GM21786 (cell line): ENCODE data around the gene SORBS1.

Experiments
- ATAC-seq: cut with Tn5 transposase; IDR thresholded peaks from one replicate; pipeline ENCODE4 v1.9.1; 2021; ENCODE audit not compliant: unreplicated experiment

Gene SORBS1

DNA sequence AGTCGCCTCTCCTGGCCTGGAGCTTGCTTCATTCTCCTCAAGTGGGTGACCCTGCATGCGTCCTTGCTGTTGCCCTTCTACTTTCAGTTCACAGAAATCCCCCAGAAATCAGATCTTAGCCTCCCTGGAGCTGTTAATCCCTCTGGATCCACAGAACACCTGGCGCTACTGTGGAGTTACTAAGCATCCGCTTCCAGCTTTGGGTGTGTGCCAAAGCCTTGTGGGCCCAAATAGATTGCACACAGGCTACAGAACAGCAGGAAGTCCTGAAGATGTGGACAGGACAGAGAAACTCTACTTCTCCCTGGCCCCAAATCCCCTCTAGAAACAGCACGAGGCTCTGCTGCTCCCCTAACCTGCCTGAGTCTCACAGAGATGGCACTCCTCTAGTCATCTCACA is 233.8 kb downstream of the SORBS1 start:
- ATAC-seq = no peak

DNA sequence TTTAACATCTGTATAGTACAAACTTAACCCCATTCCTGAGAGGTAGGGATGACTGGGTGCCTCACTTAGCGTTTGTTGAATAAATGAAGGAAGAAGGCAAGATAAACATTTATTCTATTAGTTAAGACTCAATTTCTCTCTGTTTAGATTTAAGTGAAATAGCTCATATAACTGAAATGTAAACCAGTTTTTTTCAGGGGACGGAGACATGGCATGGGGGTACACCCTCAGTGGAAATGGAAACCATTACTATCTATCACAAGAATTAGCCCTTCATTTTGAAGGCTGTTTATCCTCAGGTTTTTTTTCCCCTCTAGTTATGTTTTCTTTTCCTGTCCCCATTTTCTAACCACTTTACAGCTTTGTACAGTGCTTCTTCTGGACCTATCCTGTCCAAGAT is 234.8 kb downstream of the SORBS1 start:
- no peak for ATAC-seq

DNA sequence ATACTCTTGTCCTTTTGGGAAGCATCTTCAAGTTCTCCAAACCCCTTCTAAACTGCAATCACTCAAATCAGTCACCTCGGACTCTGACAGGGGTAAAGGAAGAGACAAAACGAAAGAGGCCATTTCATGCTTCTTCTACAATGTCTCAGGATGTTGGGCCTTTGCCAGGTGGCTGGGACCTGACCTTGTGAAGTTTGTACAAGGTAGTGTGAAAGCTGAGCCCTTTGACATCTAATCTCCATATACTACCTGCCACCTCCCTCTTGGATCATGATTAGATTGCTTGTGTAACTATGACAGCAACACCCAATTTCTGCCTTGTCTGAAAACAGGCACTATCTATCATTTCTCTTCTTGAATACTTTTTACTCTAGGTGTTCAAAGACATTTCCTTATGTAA is 235.3 kb downstream of the SORBS1 start:
- no peak for ATAC-seq

DNA sequence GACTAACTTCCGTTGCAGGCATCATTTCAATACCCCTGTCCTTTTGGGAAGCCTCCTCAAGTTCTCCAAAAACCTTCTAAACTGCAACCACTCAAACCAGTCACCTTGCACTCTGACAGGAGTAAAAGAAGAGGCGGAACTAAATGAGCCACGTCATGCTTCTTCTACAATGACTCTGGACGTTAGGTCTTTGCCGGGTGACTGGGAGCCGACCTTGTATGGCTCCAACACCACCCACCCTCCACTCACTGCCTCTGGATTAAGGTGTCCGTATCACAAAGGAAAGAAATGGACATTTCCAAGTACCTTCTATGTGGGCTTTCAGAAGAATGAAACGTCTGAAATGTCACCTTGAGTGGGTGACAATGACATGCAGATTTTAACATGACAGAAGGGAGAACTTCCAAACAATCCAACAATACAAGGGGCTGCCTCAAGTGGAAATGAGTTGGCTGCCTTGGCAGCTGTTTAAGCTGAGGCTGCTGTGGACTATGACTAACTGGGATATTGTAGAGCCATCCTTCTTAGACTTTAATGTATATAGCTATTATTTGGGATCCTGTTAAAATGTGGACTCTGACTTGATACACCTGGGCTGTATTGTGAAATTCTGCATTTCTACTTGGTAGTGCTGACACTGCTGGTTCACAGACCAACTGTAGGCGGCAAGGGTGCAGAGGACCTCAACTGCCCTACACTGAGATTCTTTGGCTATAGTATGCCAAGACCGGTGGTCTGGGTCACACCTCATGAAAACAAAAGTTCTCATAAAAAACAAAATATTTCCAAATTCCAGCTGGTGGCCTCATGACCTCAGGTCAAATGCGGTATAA is 236.5 kb downstream of the SORBS1 start:
- no peak for ATAC-seq

DNA sequence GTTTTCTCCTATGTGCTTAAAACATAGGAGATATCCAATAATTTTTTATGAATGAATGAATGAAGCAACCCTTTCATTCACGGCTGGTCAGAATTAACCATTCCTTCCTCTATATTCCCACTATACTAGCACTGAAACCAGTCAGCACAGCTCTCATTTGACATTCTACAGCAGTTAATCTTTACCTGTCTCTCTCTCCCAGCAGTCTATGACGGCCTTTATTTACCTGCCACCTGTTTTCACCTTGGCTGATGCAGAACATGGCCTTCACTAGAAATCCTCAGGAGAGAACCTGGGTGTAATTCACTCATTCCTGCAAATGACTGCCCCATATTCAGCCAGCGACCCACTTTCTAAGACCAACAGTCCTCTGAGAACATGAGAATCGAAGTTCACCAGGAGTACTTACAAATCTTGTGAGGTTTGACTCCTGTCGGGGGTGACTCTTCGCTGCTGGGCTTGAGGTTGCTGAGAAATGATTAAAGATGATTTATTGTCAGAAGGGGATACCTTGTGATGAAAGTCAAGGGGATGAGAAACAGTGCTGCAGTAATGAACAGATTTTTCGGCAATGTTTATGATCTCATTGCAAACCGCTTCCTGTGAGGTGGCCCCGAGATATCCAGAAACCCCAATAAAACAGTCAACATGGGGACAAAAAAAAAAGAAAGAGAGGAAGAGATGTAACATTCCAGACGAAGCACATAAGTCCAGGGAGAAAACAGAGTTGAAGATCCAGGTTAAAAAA is 239.4 kb downstream of the SORBS1 start:
- no peak for ATAC-seq

DNA sequence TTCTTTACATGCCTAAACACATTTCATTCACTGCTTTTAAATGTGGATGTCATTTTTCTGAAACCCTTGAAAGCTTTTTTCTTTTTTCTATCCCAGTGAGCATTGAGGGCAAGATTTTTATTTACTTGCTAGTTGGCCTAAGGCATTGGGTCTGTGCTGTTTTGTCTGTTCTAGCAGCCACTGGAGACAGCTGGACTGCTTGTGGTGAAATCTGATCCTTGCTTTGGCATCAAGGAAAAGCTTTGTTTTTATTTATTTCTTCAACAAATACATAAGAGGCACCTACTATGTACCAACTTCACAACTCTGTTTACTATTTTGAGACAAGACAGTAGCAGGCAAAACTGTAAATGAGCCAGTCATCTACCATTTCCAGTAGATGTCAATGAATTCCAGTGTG is 241.9 kb downstream of the SORBS1 start:
- ATAC-seq = no peak

DNA sequence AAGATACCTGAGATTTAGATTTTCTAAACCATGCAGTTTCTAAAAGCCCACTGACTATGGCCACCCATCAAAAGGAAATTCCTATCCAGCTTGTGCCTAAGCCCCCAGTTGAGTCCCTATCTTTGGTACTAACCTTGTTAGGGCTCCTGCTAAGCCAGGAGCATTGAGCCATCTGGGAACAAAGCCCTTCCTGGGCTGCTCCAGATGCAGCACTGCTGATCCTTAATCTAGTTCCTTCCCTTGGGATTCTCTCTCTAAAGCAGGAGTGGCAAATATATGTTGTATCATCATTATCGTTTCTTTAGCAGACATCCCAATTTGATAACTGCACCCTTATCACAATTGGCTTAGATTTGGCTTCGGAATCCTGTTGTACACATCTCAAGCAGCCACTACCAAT is 245.7 kb downstream of the SORBS1 start:
- ATAC-seq = no peak

DNA sequence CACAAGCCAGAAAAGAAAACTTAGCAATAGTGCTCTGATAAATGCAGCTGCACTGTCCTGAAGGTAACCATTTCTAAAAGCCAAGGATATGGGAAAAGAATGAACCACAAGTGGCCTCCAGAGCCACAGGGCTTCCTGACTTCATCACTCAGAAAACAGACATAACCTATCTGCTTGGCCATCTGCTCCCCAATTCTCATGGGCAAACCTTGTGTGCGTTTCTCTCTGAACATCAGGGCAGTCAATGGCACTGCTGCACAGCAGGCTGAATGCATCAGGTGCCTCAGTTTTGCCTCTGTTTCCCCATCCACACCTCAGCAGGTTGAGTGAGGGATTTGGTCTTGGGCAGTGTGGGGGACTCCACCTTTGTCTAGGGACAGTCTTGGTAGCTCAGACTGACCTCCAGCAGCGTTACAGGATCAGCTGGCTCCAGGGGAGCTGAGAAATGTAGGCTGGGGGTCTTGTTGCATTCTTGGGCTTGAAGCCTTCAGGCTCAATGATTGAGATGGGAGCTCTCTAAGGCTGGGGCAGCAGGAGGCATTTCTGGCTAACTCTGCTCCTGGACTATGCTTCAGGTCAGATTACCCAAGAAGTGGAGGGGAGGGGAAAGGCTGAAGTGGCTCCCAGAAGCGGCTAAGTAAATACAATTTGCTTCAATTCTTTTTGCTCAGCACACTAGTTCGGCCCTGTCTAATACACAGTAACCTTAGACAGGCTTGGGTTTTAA is 246.8 kb downstream of the SORBS1 start:
- no peak for ATAC-seq

DNA sequence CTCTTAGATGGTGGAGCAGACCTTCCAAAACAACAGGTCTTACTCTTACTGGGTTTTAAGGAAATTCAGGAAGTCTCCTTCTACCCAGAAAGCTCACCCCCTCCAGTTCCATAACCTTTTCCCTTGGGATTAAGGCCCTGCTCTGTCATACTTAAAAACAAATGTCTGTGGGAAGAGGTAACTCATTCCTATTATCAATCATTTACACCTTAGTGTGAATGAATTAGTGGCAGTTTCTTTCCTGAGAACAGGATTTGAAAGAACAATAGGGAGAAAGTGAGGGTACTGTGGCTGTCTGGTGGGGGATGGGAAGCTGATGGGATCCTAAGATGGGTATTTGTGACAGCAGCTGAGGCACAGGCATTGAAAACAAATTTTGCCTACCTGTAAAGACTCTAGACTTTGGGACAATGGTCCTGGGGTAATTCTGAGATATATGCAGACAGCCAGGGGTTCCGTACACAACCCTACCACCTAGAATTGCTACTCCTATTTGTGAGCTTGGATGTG is 248.1 kb downstream of the SORBS1 start:
- ATAC-seq = no peak

DNA sequence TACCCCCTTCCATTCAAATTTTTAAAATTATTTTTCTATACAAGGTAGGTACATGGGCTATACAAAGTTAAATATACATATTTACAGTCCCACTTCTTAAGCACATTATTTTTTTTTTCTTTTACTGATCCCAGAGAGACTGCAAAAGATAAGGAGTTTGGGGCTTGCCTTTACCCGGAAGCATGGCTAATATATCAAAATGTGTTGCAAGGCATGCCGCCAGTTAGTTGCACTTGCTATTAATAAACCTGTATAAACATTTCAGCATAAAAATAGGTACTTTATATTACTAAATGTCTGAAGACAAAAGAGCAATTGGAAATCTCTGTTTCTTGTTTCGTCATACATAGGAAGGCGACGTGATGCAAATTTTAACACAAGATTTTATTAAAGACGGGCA is 248.9 kb downstream of the SORBS1 start:
- ATAC-seq = no peak

DNA sequence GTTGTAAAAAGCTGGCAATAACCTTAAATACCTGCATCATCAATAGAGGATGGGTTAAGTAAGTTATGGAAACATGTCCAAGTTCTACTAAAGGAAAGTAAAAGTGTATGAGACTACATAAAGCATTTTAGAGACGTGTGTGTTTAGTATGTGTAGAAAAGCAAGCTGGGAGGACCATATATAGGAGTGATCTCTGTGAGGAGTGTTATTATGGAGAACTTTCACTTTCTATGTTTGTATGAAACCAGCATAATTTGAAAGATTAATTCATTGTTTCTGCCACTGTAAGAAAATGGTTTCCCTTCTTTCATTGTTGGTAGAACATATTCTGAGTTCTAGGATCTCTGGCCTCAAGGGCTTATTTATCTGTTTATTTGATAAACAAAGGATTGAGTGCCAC is 251.2 kb downstream of the SORBS1 start:
- peak; percentile 74 for ATAC-seq

DNA sequence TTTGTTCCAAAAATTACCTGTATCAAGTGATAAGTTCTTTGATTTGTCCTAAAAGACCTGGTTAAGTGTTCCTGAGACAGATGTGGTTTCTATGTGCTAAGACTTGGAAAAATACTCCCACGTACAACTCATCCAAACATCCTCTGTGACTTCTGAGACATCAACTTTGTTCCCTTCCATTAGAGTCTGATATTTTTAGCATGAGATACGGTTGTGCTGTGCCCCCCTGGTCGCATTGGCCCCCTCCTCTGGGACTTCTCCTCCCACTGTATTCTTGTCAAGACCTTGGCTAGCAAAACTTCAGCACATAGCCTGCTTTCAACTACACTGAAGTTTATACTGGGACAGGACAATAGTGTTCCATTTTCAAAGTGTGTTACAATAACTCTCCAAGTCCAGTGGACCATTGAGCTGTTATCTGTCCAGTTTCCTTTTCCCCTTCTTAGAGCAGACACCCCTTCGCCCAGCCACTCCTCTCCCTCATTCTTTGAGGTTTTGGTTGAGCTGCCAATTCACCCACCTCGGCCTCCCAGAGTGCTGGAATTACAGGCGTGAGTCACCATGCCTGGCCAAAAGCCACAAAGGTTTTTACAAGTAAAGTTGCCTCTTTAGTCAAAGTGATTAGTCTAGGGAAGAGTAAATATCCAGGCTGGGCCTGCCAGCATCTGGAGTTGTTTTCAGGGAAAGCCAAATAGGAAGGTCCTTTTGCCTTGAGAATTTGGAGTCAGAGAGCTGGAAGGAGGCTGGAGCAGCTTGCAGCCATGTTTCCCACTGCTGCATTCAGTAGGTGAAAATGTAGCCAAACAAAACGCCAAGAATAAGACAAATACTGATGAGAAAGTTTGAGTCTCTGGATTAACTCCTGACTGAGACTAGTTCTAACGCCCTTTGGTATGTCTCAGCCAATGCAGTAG is 252.5 kb downstream of the SORBS1 start:
- no peak for ATAC-seq

DNA sequence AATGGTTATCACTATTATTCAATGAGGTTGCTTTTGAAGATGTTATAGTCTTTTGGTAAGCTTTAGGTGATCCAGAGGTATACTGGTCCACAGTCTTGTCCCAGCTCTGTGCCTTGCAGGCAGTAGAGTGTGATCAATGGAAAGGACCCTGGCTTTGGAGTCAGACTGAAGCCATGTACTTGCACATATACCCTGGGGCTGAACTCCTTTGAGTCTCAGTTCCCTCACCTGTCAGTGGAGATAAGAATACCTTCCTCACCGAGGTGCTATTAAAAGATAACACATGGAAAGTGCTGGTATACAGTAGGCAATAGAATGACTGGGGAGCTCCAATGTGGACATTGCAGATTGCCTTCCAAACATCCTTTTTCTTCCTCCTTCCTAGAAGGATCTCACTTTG is 254.3 kb downstream of the SORBS1 start:
- no peak for ATAC-seq

DNA sequence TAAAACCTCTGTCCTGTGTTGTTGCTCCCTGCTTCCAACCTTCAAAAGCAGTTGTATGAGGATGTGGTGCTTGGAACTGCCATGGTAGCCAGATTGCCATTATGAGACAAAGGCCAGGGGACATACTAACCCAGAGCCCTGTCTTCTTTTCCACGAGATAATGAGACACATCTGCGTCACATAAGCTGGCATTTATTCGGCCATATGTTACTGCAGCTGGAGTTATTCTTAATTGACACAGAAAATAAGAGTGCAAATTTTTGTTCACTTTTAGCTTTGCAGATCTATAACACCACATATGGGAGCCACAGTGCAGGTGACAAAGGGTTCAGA is 254.9 kb downstream of the SORBS1 start:
- no peak for ATAC-seq

DNA sequence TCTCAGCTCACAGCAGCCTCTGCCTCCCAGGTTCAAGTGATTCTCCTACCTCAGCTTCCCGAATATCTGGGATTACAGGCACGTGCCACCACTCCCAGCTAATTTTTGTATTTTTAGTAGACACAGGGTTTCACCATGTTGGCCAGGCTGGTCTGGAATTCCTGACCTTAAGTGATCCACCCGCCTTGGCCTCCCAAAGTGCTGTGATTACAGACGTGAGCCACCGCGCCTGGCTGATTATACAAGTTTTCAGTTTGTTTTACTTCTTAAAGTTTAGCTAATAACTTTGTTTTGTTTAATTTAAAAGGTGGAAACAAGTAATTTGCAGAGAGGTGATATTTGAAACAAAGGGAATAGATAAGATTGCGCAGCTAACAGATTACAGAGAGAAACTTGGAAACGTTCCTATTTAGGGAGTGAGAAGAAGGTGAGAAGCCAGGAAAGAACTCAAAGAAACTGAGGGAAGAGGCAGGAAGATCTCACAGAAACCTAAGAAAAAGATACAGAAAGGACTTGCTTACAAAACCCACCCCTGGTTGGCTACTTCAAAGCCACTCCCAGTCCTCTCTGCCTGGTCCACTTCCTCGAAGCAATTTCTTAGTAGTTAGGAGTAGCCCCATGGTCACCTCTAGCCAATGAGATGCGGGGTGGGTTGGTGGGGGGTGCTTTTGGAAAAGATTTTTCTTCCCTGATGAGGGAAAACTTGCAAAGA is 255.4 kb downstream of the SORBS1 start:
- no peak for ATAC-seq

DNA sequence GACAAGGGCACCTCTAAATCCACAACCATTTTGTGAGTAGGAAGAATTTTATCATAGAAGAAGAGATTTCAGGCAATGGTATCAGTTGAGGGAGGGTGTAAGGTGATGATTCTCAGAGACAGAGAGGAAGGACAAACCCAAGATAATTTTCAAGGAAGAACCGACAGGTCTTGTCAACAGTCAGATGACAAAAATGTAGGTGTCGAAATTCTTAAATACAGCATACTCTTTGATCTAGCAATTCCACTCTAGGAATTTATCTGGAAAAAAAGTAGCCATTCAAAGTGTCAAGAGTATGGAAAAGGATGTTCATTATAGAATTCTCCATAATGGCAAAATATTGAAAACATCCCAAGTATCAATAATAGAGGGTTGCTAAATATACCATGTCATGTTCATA is 256.2 kb downstream of the SORBS1 start:
- no peak for ATAC-seq

DNA sequence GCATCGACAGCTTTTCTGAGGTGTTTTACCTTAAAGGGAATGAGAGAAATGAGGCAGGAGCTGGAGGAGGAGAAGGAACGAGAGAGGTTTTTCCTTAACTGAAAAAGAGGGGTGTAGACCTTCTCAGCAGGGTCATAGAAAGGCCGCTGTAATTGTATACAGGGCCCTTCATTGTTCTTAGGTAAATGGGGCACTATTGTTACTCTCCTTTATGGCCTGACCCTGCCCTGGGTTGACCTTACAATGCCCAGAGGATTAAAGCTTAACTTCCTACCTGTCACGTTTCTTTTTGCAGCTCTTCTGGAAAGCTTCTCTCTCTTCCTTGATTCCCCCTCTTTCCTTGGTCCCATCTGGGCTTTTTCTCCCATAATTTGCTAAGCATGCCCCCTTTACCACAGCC is 256.7 kb downstream of the SORBS1 start:
- no peak for ATAC-seq

DNA sequence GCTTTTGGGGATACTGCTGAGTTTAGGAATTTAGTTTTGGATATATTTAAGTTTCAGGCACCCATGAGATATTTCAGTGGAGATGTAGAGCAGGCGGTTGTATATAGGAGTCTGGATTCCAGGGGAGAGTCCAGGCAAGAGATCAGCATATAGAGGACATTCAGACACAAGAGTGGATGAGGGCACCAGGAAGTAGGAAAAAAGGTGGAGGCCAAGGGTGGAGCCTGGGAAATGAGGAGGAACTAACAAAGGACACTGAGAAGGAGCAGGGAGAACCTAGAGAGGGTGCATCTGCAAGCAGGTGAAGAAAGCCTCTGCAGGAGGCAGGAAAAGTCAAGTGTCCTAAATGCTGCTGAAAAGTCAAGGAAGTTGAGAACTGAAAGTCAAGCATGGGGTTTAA is 257.2 kb downstream of the SORBS1 start:
- ATAC-seq = no peak

DNA sequence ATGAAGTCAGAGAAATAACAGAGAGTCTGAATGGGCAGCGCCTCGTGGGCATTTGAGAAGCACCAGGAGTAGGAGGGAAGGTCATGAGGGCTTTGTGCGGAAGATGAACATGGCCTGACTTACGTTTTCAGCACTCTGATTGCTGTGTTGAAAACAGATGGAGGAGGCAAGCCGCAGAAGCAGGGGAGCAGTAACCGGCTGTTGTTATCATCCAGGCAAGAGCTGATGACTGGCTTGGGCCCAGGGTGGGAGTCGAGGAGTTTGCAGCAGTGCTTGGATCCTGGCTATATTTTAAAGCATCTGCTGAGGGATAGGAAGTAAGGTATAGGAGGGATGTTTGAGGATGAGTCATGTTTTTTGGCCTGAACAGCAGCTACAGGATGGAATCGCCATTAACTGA is 257.6 kb downstream of the SORBS1 start:
- no peak for ATAC-seq

DNA sequence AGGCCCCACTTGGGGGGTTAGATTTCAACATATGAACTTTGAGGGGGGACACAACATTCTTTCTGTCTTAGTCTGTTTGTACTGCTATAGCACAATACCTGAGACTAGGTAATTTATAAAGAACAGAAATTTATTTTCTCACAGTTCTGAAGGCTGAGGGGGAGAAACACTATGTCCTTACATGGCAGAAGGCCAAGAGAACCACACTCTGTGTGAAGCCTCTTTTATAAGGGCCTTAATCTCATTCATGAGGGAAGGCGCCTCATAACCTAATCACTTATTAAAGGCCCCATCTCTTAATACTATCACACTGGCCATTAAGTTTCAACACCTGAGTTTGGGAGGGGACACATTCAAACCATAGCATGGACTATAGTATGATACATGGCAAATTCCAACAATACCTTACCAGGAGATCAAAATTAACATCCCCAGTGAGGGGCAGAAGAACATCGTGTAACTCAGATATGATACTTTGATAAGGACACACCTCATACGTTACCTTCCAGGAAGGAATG is 261.1 kb downstream of the SORBS1 start:
- no peak for ATAC-seq
